ENCODE data around the gene ASCC3.

- TF ChIP-seq CTCF (IDR thresholded peaks at IDR 0.05; ENCODE audit: low read length) (no peak), EZH2 (IDR thresholded peaks at IDR 0.05; ENCODE audit: borderline replicate concordance, low read length) (no peak)
Observed at GRCh38 chr6:100577425-100577824, 303.7 kb downstream of the ASCC3 start.

Measured in OCI-LY1 (cell line).